Spleen (tissue), 7 donors: ENCODE results near the gene SLC52A3.

Experiments used
- POLR2A ChIP-seq, 3 donors: fragments of 450-650 bp; IDR thresholded peaks; one replicate each; pipeline ENCODE4 v1.5.1; 2017; ENCODE audit warnings: antibody characterized with exemption in 3 of 3, mild to moderate bottlenecking in 1 of 3
- POLR2AphosphoS5 ChIP-seq, 3 donors: sonication (generic); formaldehyde crosslinking; IDR thresholded peaks; one replicate each; pipeline ENCODE4 v1.5.1; 2017; ENCODE audit warnings: antibody characterized with exemption in 3 of 3
- TF ChIP-seq, protein P1 (sequence below), 11 experiments: fragments of 200-600 bp in 7 of 11; fragments of 450-650 bp in 4 of 11; sonication (generic) in 4 of 11; IDR thresholded peaks in 8 of 11; conservative IDR thresholded peaks in 3 of 11; 1 replicate in 7 of 11; 2 replicates in 4 of 11; pipeline versions ENCODE4 v1.4.0 to v1.8.0; 2016 to 2021; ENCODE audit warnings: antibody characterized with exemption in 11 of 11, inconsistent platforms in 4 of 11, mild to moderate bottlenecking in 1 of 11
- donor health status: DM: no; HTN: no; CAD: no; lungs with moderate emphysema.
- donor health status: DM: no; HTN: no; CAD: no.
- donor health status: DM: no; HTN: no; CAD: no.

DNA sequence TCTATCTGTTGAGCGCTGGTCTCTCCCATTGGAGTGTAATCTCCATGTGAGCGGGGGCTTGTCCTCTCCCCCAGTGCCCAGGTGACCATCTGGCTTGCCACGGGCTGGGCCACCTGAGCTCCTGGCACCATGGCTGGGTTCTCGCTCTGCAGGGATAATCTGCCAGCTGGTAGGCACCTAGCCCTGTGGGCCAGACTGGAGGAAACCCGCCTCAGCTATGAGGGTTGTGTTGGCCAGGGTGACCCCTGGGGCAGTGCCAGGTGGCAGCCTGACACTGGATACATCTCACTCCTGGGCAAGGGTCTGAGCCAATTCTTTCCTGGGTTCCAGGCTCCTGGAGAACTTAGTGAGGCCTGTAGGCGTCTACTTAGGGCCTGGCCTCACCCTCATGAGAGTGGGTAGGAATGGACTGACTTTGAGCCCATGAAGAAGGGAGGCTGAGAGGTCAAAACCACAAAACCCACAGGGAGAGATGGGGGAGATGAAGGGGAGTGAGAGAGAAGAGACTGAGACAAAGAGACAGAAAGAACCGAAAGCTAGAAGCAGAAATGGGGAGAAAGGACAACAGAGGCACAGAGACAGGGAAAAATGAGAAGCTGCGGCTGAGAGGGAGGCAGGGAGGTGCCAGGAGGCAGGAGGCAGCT is 5.8 kb upstream of the SLC52A3 start:
- TF ChIP-seq, protein P1, sequence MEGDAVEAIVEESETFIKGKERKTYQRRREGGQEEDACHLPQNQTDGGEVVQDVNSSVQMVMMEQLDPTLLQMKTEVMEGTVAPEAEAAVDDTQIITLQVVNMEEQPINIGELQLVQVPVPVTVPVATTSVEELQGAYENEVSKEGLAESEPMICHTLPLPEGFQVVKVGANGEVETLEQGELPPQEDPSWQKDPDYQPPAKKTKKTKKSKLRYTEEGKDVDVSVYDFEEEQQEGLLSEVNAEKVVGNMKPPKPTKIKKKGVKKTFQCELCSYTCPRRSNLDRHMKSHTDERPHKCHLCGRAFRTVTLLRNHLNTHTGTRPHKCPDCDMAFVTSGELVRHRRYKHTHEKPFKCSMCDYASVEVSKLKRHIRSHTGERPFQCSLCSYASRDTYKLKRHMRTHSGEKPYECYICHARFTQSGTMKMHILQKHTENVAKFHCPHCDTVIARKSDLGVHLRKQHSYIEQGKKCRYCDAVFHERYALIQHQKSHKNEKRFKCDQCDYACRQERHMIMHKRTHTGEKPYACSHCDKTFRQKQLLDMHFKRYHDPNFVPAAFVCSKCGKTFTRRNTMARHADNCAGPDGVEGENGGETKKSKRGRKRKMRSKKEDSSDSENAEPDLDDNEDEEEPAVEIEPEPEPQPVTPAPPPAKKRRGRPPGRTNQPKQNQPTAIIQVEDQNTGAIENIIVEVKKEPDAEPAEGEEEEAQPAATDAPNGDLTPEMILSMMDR (IDR thresholded peaks at IDR 0.05 in 8 of 11, conservative IDR thresholded peaks at IDR 0.05 in 3 of 11), result no peak
- TF ChIP-seq POLR2A (IDR thresholded peaks at IDR 0.05) (no peak), POLR2AphosphoS5 (IDR thresholded peaks at IDR 0.05) (no peak)
